B cell (primary cell): ENCODE data around the gene PRSS38. TPM values are rescaled to one million over a fixed set of nuclear protein-coding genes. Genes with fewer than 3 reads are reported as not detected.

Experiments
- ATAC-seq: fragments of 200-7000 bp; cut with Tn5 transposase; one replicate; pipeline ENCODE4 v1.10.0; 2021; ENCODE audit warnings: low read depth, mild to moderate bottlenecking, moderate number of reproducible peaks, moderate library complexity
- CTCF ChIA-PET: fragments of 350-600 bp; sonication (Branson Sonifier 250); formaldehyde crosslinking; loops from one replicate; lab custom pipeline; 2021; ENCODE audit warnings: antibody characterized with exemption, inconsistent platforms; lab: Charles Lee
- POLR2A ChIA-PET: fragments of 350-600 bp; sonication (Branson Sonifier 250); formaldehyde crosslinking; loops from one replicate; lab custom pipeline; 2021; ENCODE audit warnings: antibody characterized with exemption; lab: Charles Lee
- DNase-seq: peaks from one replicate; pipeline ENCODE4 v3.0.0; 2013
- H2AFZ ChIP-seq: 2 replicates; pipeline ENCODE4 v1.6.1; 2012; ENCODE audit warnings: mild to moderate bottlenecking, low read depth, low read length; ENCODE audit not compliant: insufficient read depth, poor library complexity, severe bottlenecking
- H3K27ac ChIP-seq, 2 donors: 1 replicate in 1 of 2; 2 replicates in 1 of 2; pipeline ENCODE4 v1.5.1; 2012 to 2013; ENCODE audit warnings: low read length in 2 of 2, mild to moderate bottlenecking in 2 of 2, moderate library complexity in 1 of 2
- H3K27me3 ChIP-seq, 4 experiments: fragments of 200-600 bp in 1 of 4; sonication (generic) in 1 of 4; replicated peaks in 1 of 4; 1 replicate in 2 of 4; 2 replicates in 2 of 4; pipeline versions ENCODE4 v1.6.1 to v1.7.0; 2013 to 2016; ENCODE audit warnings: low read length in 3 of 4, mild to moderate bottlenecking in 2 of 4, mixed read lengths in 1 of 4, moderate library complexity in 1 of 4; ENCODE audit not compliant: insufficient read depth in 4 of 4, control insufficient read depth in 3 of 4; ENCODE audit errors: control extremely low read depth in 1 of 4
- H3K36me3 ChIP-seq, 2 experiments: replicated peaks in 1 of 2; 1 replicate in 1 of 2; 2 replicates in 1 of 2; pipeline versions ENCODE4 v1.6.1 to v1.7.1; 2013; ENCODE audit warnings: low read length in 1 of 2; ENCODE audit not compliant: insufficient read depth in 2 of 2, control insufficient read depth in 1 of 2; ENCODE audit errors: control extremely low read depth in 1 of 2, extremely low read depth in 1 of 2
- H3K4me1 ChIP-seq, 2 donors: fragments of 200-600 bp in 1 of 2; sonication (generic) in 1 of 2; 1 replicate in 1 of 2; 2 replicates in 1 of 2; pipeline versions ENCODE4 v1.5.1 to v1.6.1; 2013 to 2017; ENCODE audit warnings: low read length in 2 of 2; ENCODE audit not compliant: control insufficient read depth in 2 of 2, insufficient read depth in 2 of 2
- H3K4me2 ChIP-seq: replicated peaks from 2 replicates; pipeline ENCODE3; 2012; ENCODE audit warnings: mild to moderate bottlenecking, low read depth, low read length; ENCODE audit not compliant: poor library complexity, severe bottlenecking
- H3K4me3 ChIP-seq, 5 experiments: fragments of 200-600 bp in 1 of 5; sonication (generic) in 1 of 5; 1 replicate in 3 of 5; 2 replicates in 2 of 5; pipeline versions ENCODE4 v1.5.1 to v1.7.0; 2011 to 2016; ENCODE audit warnings: low read length in 4 of 5, mild to moderate bottlenecking in 4 of 5, low read depth in 2 of 5, control low read depth in 1 of 5, moderate library complexity in 1 of 5; ENCODE audit not compliant: insufficient read depth in 1 of 5; ENCODE audit errors: control extremely low read depth in 1 of 5, extremely low read depth in 1 of 5
- H3K79me2 ChIP-seq: fragments of 200-600 bp; sonication (generic); one replicate; pipeline ENCODE4 v1.6.0; 2016; ENCODE audit warnings: low read length; ENCODE audit not compliant: control insufficient read depth, insufficient read depth
- H3K9ac ChIP-seq: fragments of 200-600 bp; sonication (generic); 2 replicates; pipeline ENCODE4 v1.6.1; 2017; ENCODE audit warnings: mild to moderate bottlenecking, low read length, moderate library complexity
- H3K9me3 ChIP-seq, 3 donors: one replicate each; pipeline versions ENCODE4 v1.6.1 to v1.7.1; 2013; ENCODE audit warnings: low read length in 2 of 3; ENCODE audit not compliant: control insufficient read depth in 2 of 3, insufficient read depth in 1 of 3; ENCODE audit errors: control extremely low read depth in 1 of 3
- H4K20me1 ChIP-seq: 2 replicates; pipeline ENCODE4 v1.6.0; 2012; ENCODE audit warnings: mild to moderate bottlenecking, low read length; ENCODE audit not compliant: insufficient read depth, control insufficient read depth, poor library complexity, severe bottlenecking
- H3K27ac Mint-ChIP-seq: one replicate; pipeline ENCODE4 v1.8.0; 2021; ENCODE audit warnings: mixed read lengths
- H3K27me3 Mint-ChIP-seq: one replicate; pipeline ENCODE4 v1.8.0; 2021; ENCODE audit warnings: mixed read lengths
- H3K4me1 Mint-ChIP-seq: one replicate; pipeline ENCODE4 v1.8.0; 2021; ENCODE audit warnings: mixed read lengths
- H3K4me3 Mint-ChIP-seq: one replicate; pipeline ENCODE4 v1.8.0; 2021; ENCODE audit warnings: mixed read lengths
- H3K9me3 Mint-ChIP-seq: one replicate; pipeline ENCODE4 v1.8.0; 2022; ENCODE audit warnings: mixed read lengths; ENCODE audit not compliant: insufficient read depth
- EZH2 ChIP-seq: IDR thresholded peaks from 2 replicates; pipeline ENCODE4 v1.6.1; 2012; ENCODE audit warnings: borderline replicate concordance, low read depth, mild to moderate bottlenecking, moderate library complexity, low read length; ENCODE audit not compliant: insufficient read depth, poor library complexity, severe bottlenecking
- WGBS: methylation state at CpG from one replicate; pipeline ENCODE4 v1.1.5; 2013; ENCODE audit warnings: missing lambda C conversion rate; ENCODE audit not compliant: insufficient coverage; 5-methylcytosine and 5-hydroxymethylcytosine counted together
- intact Hi-C: fragments of 100-400 bp; cut with micrococcal nuclease; formaldehyde crosslinking; loops from one replicate; pipeline ENCODE4 v1.10.0; 2022
- polyA plus RNA-seq: library from polyadenylated mRNA; depleted of rRNA; stranded (reverse); fragments of >200 nt; gene quantifications from 2 replicates; pipeline ENCODE4 v1.2.3, GENCODE V29; 2012
- total RNA-seq, 2 donors: library from RNA; stranded (reverse); fragments of 120-200 nt in 1 of 2; gene quantifications; 1 replicate in 1 of 2; 2 replicates in 1 of 2; pipeline versions ENCODE4 v1.2.3 to v1.2.4, GENCODE V29; 2013 to 2022
- TF ChIP-seq, protein P1 (sequence below): fragments of 200-600 bp; IDR thresholded peaks from one replicate; pipeline ENCODE4 v1.8.0; 2022; ENCODE audit warnings: antibody characterized with exemption, mild to moderate bottlenecking

PRSS38 gene
- total and polyA plus RNA-seq, 2 donors (not counting 1 experiment from before 2014, with no cell fraction given): not detected

DNA sequence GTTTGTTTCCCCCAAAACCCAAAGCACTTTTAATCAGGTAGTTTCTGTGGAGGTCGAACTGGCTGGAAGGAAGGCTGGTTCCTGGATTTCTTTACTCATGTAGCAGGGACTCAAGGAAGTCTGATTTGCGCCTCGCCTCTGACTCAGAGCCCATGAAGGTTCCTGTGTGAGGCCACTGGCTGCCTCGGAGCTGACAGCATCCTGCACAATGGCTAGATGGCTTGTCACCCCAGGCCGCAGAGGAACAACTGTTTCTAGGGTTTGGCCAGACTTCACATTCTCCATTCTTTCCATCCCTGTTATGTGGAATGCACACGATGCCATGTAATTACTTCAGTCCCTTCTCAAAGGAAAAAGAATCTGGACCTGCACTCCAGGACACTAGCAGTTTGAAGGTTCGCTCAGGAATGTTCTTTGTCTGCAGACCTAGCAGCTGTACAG is 39.1 kb upstream of the PRSS38 start:
- ChIA-PET CTCF (no interaction called here), POLR2A (interaction anchor here (0.7 kb wide), 1 partner anchor 134 kb away, joined by 3 read pairs; no protein-coding TSS in a partner anchor)
- Mint-ChIP-seq H3K9me3 (no peaks in the 10 kb centered on the region), H3K4me3 (no peak overlapping the region), H3K4me1 (no peaks in the 10 kb centered on the region), H3K27me3 (no peaks in the 10 kb centered on the region), H3K27ac (no peak overlapping the region)
- TF ChIP-seq, protein P1, sequence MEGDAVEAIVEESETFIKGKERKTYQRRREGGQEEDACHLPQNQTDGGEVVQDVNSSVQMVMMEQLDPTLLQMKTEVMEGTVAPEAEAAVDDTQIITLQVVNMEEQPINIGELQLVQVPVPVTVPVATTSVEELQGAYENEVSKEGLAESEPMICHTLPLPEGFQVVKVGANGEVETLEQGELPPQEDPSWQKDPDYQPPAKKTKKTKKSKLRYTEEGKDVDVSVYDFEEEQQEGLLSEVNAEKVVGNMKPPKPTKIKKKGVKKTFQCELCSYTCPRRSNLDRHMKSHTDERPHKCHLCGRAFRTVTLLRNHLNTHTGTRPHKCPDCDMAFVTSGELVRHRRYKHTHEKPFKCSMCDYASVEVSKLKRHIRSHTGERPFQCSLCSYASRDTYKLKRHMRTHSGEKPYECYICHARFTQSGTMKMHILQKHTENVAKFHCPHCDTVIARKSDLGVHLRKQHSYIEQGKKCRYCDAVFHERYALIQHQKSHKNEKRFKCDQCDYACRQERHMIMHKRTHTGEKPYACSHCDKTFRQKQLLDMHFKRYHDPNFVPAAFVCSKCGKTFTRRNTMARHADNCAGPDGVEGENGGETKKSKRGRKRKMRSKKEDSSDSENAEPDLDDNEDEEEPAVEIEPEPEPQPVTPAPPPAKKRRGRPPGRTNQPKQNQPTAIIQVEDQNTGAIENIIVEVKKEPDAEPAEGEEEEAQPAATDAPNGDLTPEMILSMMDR: no peak
- no peak for TF ChIP-seq EZH2
- no peaks in the 10 kb centered on the region for H3K4me1 ChIP-seq
- no peaks in the 10 kb centered on the region for H3K79me2 ChIP-seq
- peaks cover 0 to 24% of the 10 kb centered on the region in 2 experiments for H3K36me3 ChIP-seq
- no peak for ATAC-seq
- H4K20me1 ChIP-seq: no peaks in the 10 kb centered on the region
- H3K27ac ChIP-seq: no peak overlapping the region
- no peaks in the 10 kb centered on the region for H3K9me3 ChIP-seq
- 97% methylated on average over 7 of the region's 7 CpGs for whole genome bisulfite sequencing
- no peak for DNase-seq
- no peak overlapping the region for H3K4me2 ChIP-seq
- no peak overlapping the region for H2AFZ ChIP-seq
- H3K9ac ChIP-seq: no peak overlapping the region
- no peaks in the 10 kb centered on the region for H3K27me3 ChIP-seq
- intact Hi-C loops: no loop called here
- no peak overlapping the region for H3K4me3 ChIP-seq

DNA sequence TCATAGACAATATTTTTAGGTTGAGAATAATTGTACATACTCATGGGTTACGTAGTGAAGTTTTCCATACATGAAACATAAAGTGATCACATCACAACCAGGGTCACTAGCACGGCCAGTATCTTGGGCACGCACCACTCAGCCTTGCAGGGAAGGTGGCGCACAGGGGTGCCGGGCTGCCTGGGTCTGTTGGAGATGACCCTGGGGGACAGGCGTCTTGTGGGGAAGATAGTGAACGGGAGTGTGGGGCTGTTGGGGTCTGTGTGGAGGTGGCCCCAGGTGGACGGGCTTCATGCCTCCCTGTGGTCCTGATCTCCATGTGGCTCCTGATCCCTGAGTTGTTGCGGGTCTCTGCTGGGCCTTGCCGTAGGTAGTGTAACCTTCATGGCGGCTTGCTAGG is 38.3 kb upstream of the PRSS38 start:
- Mint-ChIP-seq H3K27ac (no peak overlapping the region), H3K9me3 (no peaks in the 10 kb centered on the region), H3K4me1 (no peaks in the 10 kb centered on the region), H3K4me3 (no peak overlapping the region), H3K27me3 (no peaks in the 10 kb centered on the region)
- no peak overlapping the region for H3K4me2 ChIP-seq
- WGBS: 100% methylated on average over 6 of the region's 11 CpGs
- POLR2A ChIA-PET: no interaction called here
- no peaks in the 10 kb centered on the region for H4K20me1 ChIP-seq
- no peak overlapping the region for H3K4me3 ChIP-seq
- intact Hi-C loops: no loop called here
- H3K27ac ChIP-seq: no peak overlapping the region
- no peaks in the 10 kb centered on the region for H3K9me3 ChIP-seq
- peaks cover 0 to 24% of the 10 kb centered on the region in 2 experiments for H3K36me3 ChIP-seq
- no peak overlapping the region for H2AFZ ChIP-seq
- TF ChIP-seq, protein P1: no peak
- TF ChIP-seq EZH2: no peak
- H3K9ac ChIP-seq: no peak overlapping the region
- H3K79me2 ChIP-seq: no peaks in the 10 kb centered on the region
- ATAC-seq (no peak), DNase-seq (no peak)
- H3K4me1 ChIP-seq: no peaks in the 10 kb centered on the region
- CTCF ChIA-PET: no interaction called here
- no peaks in the 10 kb centered on the region for H3K27me3 ChIP-seq
